HG03521 (cell line): ENCODE measurements around the gene NEDD9.

Experiments
- ATAC-seq: cut with Tn5 transposase; IDR thresholded peaks from one replicate; pipeline ENCODE4 v1.9.1; 2021; ENCODE audit warnings: mild to moderate bottlenecking, moderate library complexity; ENCODE audit not compliant: unreplicated experiment

The NEDD9 gene

GRCh38 chr6:11221623-11222384 is 10.7 kb downstream of the NEDD9 start:
- no peak for ATAC-seq

DNA sequence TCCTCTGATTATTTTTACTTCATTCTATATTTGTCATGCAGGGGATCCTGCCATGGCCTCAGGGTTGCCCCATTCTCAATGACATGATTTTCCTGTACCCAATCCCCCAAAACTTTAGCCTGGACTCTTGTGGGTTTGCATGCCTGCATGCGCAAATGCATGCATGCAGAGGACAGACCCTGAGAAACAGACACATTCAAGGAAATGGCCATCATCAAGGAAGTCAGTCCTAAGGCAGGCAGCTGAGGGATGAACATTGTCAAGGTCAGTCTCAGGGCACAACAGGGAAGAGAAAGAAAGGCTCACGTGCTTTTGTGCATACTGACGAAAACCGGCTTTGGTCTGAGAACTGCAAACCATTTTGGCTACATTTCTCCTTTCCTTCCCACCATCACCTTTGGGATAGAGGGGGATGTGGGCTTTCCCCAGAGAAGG is 13.1 kb downstream of the NEDD9 start:
- no peak for ATAC-seq

GRCh38 chr6:11218538-11219399 is 13.7 kb downstream of the NEDD9 start:
- no peak for ATAC-seq

GRCh38 chr6:11218102-11218442 is 14.4 kb downstream of the NEDD9 start:
- no peak for ATAC-seq

GRCh38 chr6:11217360-11218101 is 14.9 kb downstream of the NEDD9 start:
- no peak for ATAC-seq

DNA sequence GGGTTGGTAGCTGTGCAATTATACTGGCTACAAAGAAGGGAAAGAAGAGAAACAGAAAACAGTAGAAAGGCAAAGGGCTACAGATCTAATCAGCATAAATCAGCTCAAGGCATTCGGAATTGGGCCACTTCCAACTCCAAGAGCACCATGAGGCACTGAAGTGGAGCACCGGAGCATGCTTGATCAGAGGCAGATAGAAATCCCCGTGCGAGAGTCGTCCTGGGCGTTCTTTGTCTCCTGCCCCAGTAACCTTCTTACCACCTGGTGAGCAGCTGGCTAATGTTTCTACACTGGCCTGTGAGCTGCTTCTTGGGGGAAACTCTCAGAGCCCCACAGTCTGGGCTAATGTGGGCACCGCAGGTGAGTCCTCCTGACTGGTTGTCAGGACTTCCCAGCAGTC is 16.7 kb downstream of the NEDD9 start:
- no peak for ATAC-seq

DNA sequence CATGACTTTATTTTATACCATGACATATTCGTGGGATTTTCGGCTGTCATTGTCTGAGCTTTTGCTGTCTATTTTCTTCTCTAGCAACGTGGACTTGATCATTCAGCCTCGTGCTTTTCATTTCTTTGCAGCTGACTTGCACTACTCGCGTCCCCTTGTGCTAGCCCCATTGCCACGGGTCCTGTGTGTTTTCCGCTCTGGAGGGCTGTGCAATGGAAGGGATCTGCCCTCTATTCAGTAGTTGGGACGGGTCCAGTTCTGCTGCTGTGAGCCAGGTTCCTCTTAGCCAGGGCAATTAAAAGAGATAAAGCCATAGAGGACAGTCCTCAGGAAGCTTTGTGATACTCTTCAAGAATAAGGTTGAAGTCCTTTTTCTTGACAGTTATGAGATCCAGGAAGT is 17.6 kb downstream of the NEDD9 start:
- no peak for ATAC-seq

DNA sequence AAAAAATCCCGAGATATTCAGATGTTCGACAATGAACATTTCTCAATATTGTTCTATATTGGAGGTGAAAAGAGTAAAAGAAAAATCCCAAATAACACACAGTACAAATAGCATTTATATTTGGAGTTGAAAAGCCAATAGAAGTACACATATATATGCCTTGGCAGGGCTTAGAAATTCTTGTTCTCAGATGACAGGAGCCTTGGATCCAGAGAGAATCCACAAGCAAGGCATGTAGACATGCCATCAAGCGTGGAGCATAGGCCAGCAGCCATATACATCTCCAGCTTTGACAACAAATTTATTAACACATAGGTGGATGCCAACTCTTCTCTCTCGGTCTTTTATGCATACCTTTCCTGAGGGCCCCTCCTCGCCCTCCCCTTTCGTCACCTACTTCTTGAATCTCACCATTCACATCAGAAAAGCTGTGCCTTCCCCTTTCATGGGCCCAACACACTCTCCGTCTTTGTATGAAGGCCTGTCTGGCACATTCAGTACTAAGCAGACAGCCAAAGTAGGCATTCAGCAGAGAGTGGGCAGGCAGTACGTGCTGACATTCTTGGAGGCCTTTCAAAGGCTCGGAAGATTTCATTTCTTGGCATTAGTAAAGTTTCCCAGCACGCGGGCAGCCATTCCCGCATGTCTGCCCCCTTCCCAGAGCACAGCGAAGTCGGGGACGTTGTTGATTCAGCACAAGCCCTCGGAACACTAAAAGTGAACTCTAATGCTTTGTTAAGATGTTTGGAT is 18.2 kb downstream of the NEDD9 start:
- no peak for ATAC-seq

- ATAC-seq = no peak
Measured at GRCh38 chr6:11213422-11214021, 18.9 kb downstream of the NEDD9 start.

GRCh38 chr6:11212664-11213063 is 19.8 kb downstream of the NEDD9 start:
- no peak for ATAC-seq

DNA sequence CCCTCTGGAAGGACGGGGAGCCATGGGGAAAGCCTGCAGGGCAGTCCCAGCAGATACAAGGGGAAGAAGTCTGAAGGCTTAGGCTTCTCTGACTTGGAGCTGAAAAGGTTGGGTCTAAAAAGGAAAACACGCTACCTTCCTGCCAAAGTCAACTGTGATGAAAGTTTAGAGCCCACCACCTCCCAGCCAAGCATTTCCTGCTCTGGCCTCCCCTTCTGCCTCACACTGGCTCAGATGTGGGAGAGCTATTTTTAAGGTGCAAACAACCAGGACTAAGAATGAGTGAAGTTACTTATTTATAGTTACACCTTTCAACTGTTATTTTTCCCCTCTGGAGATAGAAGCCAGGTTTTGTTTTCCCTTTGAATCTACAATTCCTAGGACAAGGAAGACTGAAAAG is 21.2 kb downstream of the NEDD9 start:
- no peak for ATAC-seq

GRCh38 chr6:11210386-11211138 is 21.9 kb downstream of the NEDD9 start:
- no peak for ATAC-seq

GRCh38 chr6:11209906-11210305 is 22.6 kb downstream of the NEDD9 start:
- no peak for ATAC-seq

DNA sequence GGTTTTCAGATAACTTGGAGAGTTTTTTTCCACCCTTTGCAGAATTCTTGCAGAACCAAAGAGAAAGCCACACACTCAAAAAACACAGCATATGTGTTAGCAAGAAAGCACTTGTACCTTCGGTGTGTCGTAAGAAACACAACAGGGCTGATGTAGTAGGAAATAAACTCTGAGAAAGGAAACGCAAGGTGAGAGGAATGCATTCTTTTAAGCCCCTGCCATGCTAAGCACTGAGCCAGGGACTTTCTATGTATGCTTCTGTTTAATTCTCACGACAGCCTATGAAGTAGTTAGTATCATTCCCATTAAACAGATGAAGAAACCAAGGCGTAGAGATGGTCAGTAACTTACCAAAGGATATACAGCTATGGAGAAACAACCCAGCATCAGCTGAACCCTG is 23.1 kb downstream of the NEDD9 start:
- no peak for ATAC-seq

GRCh38 chr6:11208854-11209253 is 23.6 kb downstream of the NEDD9 start:
- ATAC-seq = no peak

DNA sequence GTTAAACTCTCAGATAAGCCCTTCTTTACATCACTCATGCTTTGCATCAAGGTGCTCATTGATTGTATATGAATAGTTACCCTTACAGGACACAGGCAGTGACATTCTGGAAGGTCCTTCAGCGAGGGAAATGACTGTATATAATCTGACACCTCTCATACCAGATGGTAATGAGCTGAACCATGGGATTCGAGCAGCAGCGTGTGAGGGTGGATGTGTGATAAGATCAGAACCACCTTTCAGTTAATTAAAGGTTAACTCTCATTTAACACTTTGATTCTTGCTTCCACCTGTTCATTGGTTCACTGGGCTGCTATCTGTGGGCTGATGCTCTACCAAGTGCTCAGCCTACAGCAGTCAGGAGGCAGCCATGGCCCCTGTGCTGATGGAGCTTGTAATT is 24.2 kb downstream of the NEDD9 start:
- ATAC-seq = no peak

GRCh38 chr6:11207199-11207968 is 25.1 kb downstream of the NEDD9 start:
- no peak for ATAC-seq

DNA sequence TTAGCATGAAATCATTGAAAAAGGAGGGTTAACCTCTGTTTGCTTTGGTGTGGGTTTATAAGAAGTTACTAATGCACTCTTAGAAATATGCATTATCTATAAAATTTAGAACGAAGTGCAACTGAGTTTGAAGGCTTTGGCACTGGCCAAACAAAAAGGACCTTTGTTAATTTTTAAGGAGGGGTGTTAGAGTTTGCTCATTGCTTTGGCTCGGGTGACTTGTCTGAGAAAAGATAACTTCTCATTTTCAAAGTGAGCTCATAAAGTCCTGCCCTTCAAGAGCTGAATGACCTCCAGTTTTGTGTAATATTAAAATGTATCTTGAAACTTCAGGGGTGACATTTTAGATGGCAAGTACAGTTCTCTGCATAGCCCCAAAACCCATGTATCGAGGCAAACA is 25.9 kb downstream of the NEDD9 start:
- ATAC-seq = no peak

DNA sequence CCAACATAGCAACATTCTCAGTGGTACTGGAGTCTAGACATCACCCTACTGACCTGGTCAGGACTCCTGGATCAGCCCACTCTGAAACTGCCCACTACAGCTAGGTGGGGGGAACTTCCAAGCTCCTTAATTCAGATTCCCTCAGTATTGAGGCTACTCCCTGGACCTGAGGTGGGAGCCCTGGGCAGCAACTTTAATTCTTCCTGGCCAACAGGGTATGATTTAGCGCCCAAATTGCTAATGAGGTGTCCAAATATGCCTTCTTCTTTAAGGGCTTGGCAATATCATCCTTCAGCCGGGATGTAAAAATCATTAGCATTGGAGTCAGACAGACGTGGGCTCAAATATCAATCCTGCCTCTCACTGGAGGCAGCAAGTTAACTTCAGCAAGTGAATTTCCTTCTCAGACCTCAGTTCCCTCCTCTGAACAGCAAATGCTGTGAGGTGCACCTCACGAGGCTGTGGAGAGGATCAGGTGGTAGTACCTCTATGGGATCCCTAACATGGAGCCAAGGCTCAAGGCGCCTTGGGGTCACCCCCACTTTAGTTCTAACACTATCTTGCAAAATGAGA is 27.6 kb downstream of the NEDD9 start:
- ATAC-seq = no peak
